GM12878 (cell line): ENCODE data around the gene SAMD3. TPM values are rescaled to one million over a fixed set of nuclear protein-coding genes. Genes with fewer than 3 reads are reported as not detected.

Experiments
- ATAC-seq: fragments of 200-7000 bp; cut with Tn5 transposase; 3 replicates; pipeline ENCODE4 v1.9.1; 2020; ENCODE audit warnings: mild to moderate bottlenecking, moderate library complexity
- BruUV-seq: library from RNA; stranded (reverse); fragments of 400-500 nt; replicated peaks from 2 replicates; lab custom pipeline; 2021; lab: Mats Ljungman, UMichigan
- CTCF ChIA-PET: fragments of 300-600 bp; sonication (Branson Sonifier 250); formaldehyde crosslinking; extraction: SDS; loops from one replicate; lab custom pipeline; 2021; ENCODE audit warnings: inconsistent platforms; lab: Yijun Ruan, JAX
- POLR2A ChIA-PET: fragments of 350-600 bp; formaldehyde crosslinking; extraction: SDS; loops from one replicate; lab custom pipeline; 2021; ENCODE audit warnings: inconsistent platforms; lab: Charles Lee
- RAD21 ChIA-PET: fragments of 300-600 bp; sonication (Branson Sonifier 250); formaldehyde crosslinking; loops from one replicate; lab custom pipeline; 2023; ENCODE audit warnings: antibody characterized with exemption; ENCODE audit not compliant: unreplicated experiment; lab: Charles Lee
- SMC1A ChIA-PET: fragments of 300-600 bp; sonication (Branson Sonifier 250); formaldehyde crosslinking; loops from one replicate; lab custom pipeline; 2023; ENCODE audit not compliant: unreplicated experiment, uncharacterized antibody; lab: Charles Lee
- DNase-seq: peaks from one replicate; pipeline ENCODE4 v3.0.0-alpha.2; 2011; ENCODE audit warnings: low read depth, low spot score
- FAIRE-seq: peaks from 3 replicates; lab custom pipeline; 2011; peaks lifted over from hg19 to GRCh38; lab: Jason Lieb, UNC
- H2AFZ ChIP-seq: 2 replicates; pipeline ENCODE4 v1.6.0; 2011; ENCODE audit warnings: low read depth, low read length, control low read depth; ENCODE audit not compliant: control insufficient read depth
- H3K27ac ChIP-seq: 2 replicates; pipeline ENCODE4 v1.5.1; 2011; ENCODE audit warnings: control low read depth; ENCODE audit not compliant: control insufficient read depth, insufficient read depth
- H3K27me3 ChIP-seq, 2 experiments: replicated peaks in 1 of 2; 2 replicates each; pipeline versions ENCODE4 v1.6.0 to v1.6.1; 2011; ENCODE audit warnings: low read length in 1 of 2; ENCODE audit not compliant: control insufficient read depth in 2 of 2, insufficient read depth in 2 of 2
- H3K36me3 ChIP-seq, 2 experiments: 2 replicates each; pipeline ENCODE4 v1.5.1; 2011; ENCODE audit warnings: low read length in 1 of 2; ENCODE audit not compliant: control insufficient read depth in 2 of 2, insufficient read depth in 2 of 2
- H3K4me1 ChIP-seq: 2 replicates; pipeline ENCODE4 v1.6.1; 2011; ENCODE audit warnings: mild to moderate bottlenecking, low read length, moderate library complexity, mixed read lengths; ENCODE audit not compliant: control insufficient read depth, insufficient read depth
- H3K4me2 ChIP-seq: 2 replicates; pipeline ENCODE4 v1.6.0; 2011; ENCODE audit warnings: control low read depth; ENCODE audit not compliant: control insufficient read depth, insufficient read depth
- H3K4me3 ChIP-seq: fragments of 200-600 bp; sonication (generic); 2 replicates; pipeline ENCODE4 v1.5.1; 2016
- H3K79me2 ChIP-seq: 2 replicates; pipeline ENCODE4 v1.6.0; 2011; ENCODE audit warnings: low read length; ENCODE audit not compliant: control insufficient read depth, insufficient read depth
- H3K9ac ChIP-seq: 2 replicates; pipeline ENCODE4 v1.8.0; 2011; ENCODE audit warnings: low read length, control low read depth, mixed read lengths; ENCODE audit not compliant: control insufficient read depth, insufficient read depth
- H3K9me3 ChIP-seq: replicated peaks from 3 replicates; pipeline ENCODE4 v1.5.1; 2011; ENCODE audit warnings: mild to moderate bottlenecking, low read length; ENCODE audit not compliant: control insufficient read depth, insufficient read depth
- H4K20me1 ChIP-seq: 2 replicates; pipeline ENCODE4 v1.6.0; 2011; ENCODE audit not compliant: control insufficient read depth, insufficient read depth
- BHLHE40 ChIP-seq, 2 experiments: fragments of 450-650 bp in 1 of 2; IDR thresholded peaks; 2 replicates each; pipeline ENCODE4 v1.6.1; 2011 to 2017; ENCODE audit warnings: low read depth in 2 of 2, borderline replicate concordance in 1 of 2, improper control_type of control experiment in 1 of 2, low read length in 1 of 2, mild to moderate bottlenecking in 1 of 2
- FOXM1 ChIP-seq: IDR thresholded peaks from 2 replicates; pipeline ENCODE4 v1.6.1; 2012; ENCODE audit warnings: low read depth, mild to moderate bottlenecking, inconsistent platforms, low read length, moderate library complexity
- GABPA ChIP-seq: IDR thresholded peaks from 2 replicates; pipeline ENCODE4 v1.6.1; 2014; ENCODE audit warnings: antibody characterized with exemption, low read depth, mild to moderate bottlenecking, inconsistent platforms
- IKZF1 ChIP-seq: fragments of 450-650 bp; conservative IDR thresholded peaks from 2 replicates; pipeline ENCODE4 v1.6.1; 2017; ENCODE audit warnings: antibody characterized with exemption, mild to moderate bottlenecking
- JUND ChIP-seq: IDR thresholded peaks from 2 replicates; pipeline ENCODE4 v1.6.1; 2012; ENCODE audit warnings: low read depth, mild to moderate bottlenecking, low read length, improper control_type of control experiment, moderate library complexity
- NR2F1 ChIP-seq: fragments of 450-650 bp; conservative IDR thresholded peaks from 2 replicates; pipeline ENCODE4 v1.6.1; 2017; ENCODE audit warnings: mild to moderate bottlenecking
- PAX5 ChIP-seq: IDR thresholded peaks from 2 replicates; pipeline ENCODE4 v1.6.1; 2011; ENCODE audit warnings: low read depth, low read length, borderline replicate concordance
- ZNF217 ChIP-seq: fragments of 450-650 bp; IDR thresholded peaks from 2 replicates; pipeline ENCODE4 v1.6.1; 2017; ENCODE audit warnings: antibody characterized with exemption, mild to moderate bottlenecking
- WGBS: methylation state at CpG from one replicate; pipeline ENCODE4 v1.1.6; 2016; ENCODE audit warnings: low lambda C conversion rate; ENCODE audit not compliant: insufficient replicate concordance, insufficient coverage; ENCODE audit errors: missing lambda C conversion rate; 5-methylcytosine and 5-hydroxymethylcytosine counted together
- in situ Hi-C: fragments of 300-500 bp; cut with MboI; formaldehyde crosslinking; loops from 9 replicates; pipeline ENCODE4 v1.14.3; 2018; ENCODE audit warnings: mixed read lengths
- intact Hi-C: fragments of 100-400 bp; cut with micrococcal nuclease; formaldehyde crosslinking; loops from one replicate; pipeline ENCODE4 v1.14.2; 2022; ENCODE audit not compliant: unreplicated experiment
- polyA plus RNA-seq, 11 experiments: library from polyadenylated mRNA; depleted of rRNA in 4 of 11; unstranded in 6 of 11; stranded (reverse) in 5 of 11; fragments of >200 nt; fragmentation: Nextera tagmentation in 4 of 11; fragmentation: Illumina TruSeq in 1 of 11; extraction: Ambion mirVana in 4 of 11; extraction: Trizol in 1 of 11; gene quantifications; 1 replicate in 1 of 11; 2 replicates in 10 of 11; pipeline versions ENCODE4 v1.2.1 to v1.2.3, GENCODE V29; 2011 to 2016; ENCODE audit warnings: inconsistent platforms in 2 of 11, missing spikeins in 2 of 11, low read depth in 1 of 11
- total RNA-seq, 4 experiments: library from RNA; depleted of rRNA in 3 of 4; stranded (reverse); fragments of >200 nt in 3 of 4; fragmentation: Illumina TruSeq in 1 of 4; extraction: Trizol in 1 of 4; gene quantifications; 2 replicates each; pipeline versions ENCODE4 v1.2.1 to v1.2.3, GENCODE V29; 2013 to 2021
- TF ChIP-seq, protein P1 (sequence below), 3 experiments: IDR thresholded peaks in 2 of 3; conservative IDR thresholded peaks in 1 of 3; 2 replicates each; pipeline ENCODE4 v1.5.1; 2011; ENCODE audit warnings: low read depth in 3 of 3, low read length in 3 of 3, mild to moderate bottlenecking in 3 of 3, control low read depth in 2 of 3, moderate library complexity in 2 of 3, inconsistent platforms in 1 of 3, mixed read lengths in 1 of 3; ENCODE audit not compliant: control insufficient read depth in 2 of 3, insufficient read depth in 1 of 3; ENCODE audit errors: extremely low read depth in 1 of 3
- TF ChIP-seq, protein P2 (sequence below): fragments of 450-650 bp; IDR thresholded peaks from 2 replicates; pipeline ENCODE4 v1.6.1; 2017; ENCODE audit warnings: mild to moderate bottlenecking, low read depth, inconsistent platforms; ENCODE audit not compliant: poor library complexity, severe bottlenecking

SAMD3 gene
- total and polyA plus RNA-seq, 10 of the 15 experiments (the other 5 are each of a cell fraction or from before 2014, with no cell fraction given), result 0.04 to 2.3 (median 0.39) TPM; not detected in 2

DNA sequence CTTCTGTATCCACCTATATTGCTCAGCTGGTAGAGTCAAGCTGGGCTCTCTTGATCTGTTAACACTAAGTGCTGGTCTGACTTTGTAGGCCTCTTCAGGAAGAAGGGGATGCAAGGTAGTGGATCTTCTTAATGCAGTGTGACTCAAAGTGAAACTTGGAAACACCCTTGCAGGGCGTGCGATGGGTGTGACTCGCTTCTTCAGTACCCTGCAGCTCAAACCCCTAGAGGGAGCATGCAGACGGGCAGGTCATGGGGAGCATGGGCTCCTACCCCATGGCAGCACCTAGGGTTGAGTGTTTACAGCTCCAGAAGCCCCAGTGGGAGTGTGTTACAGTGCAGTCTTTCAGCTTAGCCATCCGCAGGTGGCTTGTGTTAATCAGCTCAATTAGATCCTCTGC is 757 bp upstream of the SAMD3 start (continued):
- TF ChIP-seq JUND, result peak; percentile 55; the same call in 1 of the 2 replicates
- TF ChIP-seq NR2F1, result no peak
- TF ChIP-seq, protein P1, sequence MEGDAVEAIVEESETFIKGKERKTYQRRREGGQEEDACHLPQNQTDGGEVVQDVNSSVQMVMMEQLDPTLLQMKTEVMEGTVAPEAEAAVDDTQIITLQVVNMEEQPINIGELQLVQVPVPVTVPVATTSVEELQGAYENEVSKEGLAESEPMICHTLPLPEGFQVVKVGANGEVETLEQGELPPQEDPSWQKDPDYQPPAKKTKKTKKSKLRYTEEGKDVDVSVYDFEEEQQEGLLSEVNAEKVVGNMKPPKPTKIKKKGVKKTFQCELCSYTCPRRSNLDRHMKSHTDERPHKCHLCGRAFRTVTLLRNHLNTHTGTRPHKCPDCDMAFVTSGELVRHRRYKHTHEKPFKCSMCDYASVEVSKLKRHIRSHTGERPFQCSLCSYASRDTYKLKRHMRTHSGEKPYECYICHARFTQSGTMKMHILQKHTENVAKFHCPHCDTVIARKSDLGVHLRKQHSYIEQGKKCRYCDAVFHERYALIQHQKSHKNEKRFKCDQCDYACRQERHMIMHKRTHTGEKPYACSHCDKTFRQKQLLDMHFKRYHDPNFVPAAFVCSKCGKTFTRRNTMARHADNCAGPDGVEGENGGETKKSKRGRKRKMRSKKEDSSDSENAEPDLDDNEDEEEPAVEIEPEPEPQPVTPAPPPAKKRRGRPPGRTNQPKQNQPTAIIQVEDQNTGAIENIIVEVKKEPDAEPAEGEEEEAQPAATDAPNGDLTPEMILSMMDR (IDR thresholded peaks at IDR 0.05 in 2 of 3, conservative IDR thresholded peaks at IDR 0.05 in 1 of 3; ENCODE audit: control insufficient read depth in 2 of 3, extremely low read depth in 1 of 3, insufficient read depth in 1 of 3, low read depth in 3 of 3, low read length in 3 of 3), result peak; percentile 22 to 44 (median 33); a peak in 4 of 6 replicates
- 0 out of 2 replicates have a peak, but pooled peaks have one; percentile 48 for TF ChIP-seq IKZF1
- peak; percentile 34 to 77; a peak in 2 of 4 replicates for TF ChIP-seq BHLHE40 (IDR thresholded peaks at IDR 0.05; ENCODE audit: borderline replicate concordance in 1 of 2, low read depth in 2 of 2, low read length in 1 of 2)
- TF ChIP-seq GABPA, result no peak

- FAIRE-seq (no peak), DNase-seq (no peak), ATAC-seq (no peak)
- Histone ChIP-seq H3K9ac (no peak overlapping the region), H3K27ac (no peak overlapping the region), H3K4me2 (no peak overlapping the region), H3K9me3 (no peaks in the 10 kb centered on the region; the same call in 2 of the 3 replicates), H2AFZ (no peak overlapping the region), H3K4me3 (no peak overlapping the region), H3K36me3 (no peaks in the 10 kb centered on the region), H3K27me3 (no peaks in the 10 kb centered on the region), H4K20me1 (no peaks in the 10 kb centered on the region), H3K79me2 (no peaks in the 10 kb centered on the region), H3K4me1 (peaks cover under 1% of the 10 kb centered on the region; the same call in 1 of the 2 replicates)
- TF ChIP-seq FOXM1 (no peak), ZNF217 (no peak), PAX5 (no peak)
- TF ChIP-seq, protein P2, sequence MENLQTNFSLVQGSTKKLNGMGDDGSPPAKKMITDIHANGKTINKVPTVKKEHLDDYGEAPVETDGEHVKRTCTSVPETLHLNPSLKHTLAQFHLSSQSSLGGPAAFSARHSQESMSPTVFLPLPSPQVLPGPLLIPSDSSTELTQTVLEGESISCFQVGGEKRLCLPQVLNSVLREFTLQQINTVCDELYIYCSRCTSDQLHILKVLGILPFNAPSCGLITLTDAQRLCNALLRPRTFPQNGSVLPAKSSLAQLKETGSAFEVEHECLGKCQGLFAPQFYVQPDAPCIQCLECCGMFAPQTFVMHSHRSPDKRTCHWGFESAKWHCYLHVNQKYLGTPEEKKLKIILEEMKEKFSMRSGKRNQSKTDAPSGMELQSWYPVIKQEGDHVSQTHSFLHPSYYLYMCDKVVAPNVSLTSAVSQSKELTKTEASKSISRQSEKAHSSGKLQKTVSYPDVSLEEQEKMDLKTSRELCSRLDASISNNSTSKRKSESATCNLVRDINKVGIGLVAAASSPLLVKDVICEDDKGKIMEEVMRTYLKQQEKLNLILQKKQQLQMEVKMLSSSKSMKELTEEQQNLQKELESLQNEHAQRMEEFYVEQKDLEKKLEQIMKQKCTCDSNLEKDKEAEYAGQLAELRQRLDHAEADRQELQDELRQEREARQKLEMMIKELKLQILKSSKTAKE, result no peak
- BruUV-seq, result no TSS peak
- SMC1A ChIA-PET, result no interaction called here
- POLR2A ChIA-PET, result no interaction called here
- in situ Hi-C loops (no loop called here), intact Hi-C loops (no loop called here)
- 86% methylated on average over 8 of the region's 8 CpGs for WGBS
- RAD21 ChIA-PET, result interaction anchor here (1.0 kb wide), 1 partner anchor 15 kb away, joined by 3 read pairs; no protein-coding TSS in a partner anchor
- CTCF ChIA-PET, result no interaction called here
These were observed 4.6 kb downstream of the SAMD3 start for GRCh38 chr6:130218134-130218533.
